T-helper 22 cell (primary cell): ENCODE data around the gene BCL2L11.

Experiments used
- DNase-seq: peaks from one replicate; pipeline ENCODE4 v3.0.0-alpha.2; 2020; ENCODE audit warnings: low read depth

The BCL2L11 gene

GRCh38 chr2:111168528-111169239, 48.0 kb downstream of the BCL2L11 start:
- no peak for DNase-seq

GRCh38 chr2:111169268-111169667, 48.6 kb downstream of the BCL2L11 start:
- DNase-seq, result no peak

- DNase-seq, result no peak
These were observed 49.2 kb downstream of the BCL2L11 start for GRCh38 chr2:111169924-111170323.

GRCh38 chr2:111171337-111171930, 50.7 kb downstream of the BCL2L11 start:
- DNase-seq, result no peak

- no peak for DNase-seq
These were observed 52.0 kb downstream of the BCL2L11 start for GRCh38 chr2:111172666-111173065.

- DNase-seq, result no peak
These were observed 52.6 kb downstream of the BCL2L11 start for GRCh38 chr2:111173338-111173737.

GRCh38 chr2:111173856-111174255, 53.1 kb downstream of the BCL2L11 start:
- no peak for DNase-seq

GRCh38 chr2:111175615-111176014, 54.9 kb downstream of the BCL2L11 start:
- DNase-seq, result no peak

GRCh38 chr2:111176388-111176787, 55.7 kb downstream of the BCL2L11 start:
- no peak for DNase-seq

- no peak for DNase-seq
These were observed 56.2 kb downstream of the BCL2L11 start for GRCh38 chr2:111176867-111177266.

GRCh38 chr2:111178296-111178695, 57.6 kb downstream of the BCL2L11 start:
- no peak for DNase-seq

- no peak for DNase-seq
These were observed 58.2 kb downstream of the BCL2L11 start for GRCh38 chr2:111178730-111179405.

GRCh38 chr2:111182121-111182520, 61.4 kb downstream of the BCL2L11 start:
- DNase-seq, result no peak

GRCh38 chr2:111182740-111183139, 62.0 kb downstream of the BCL2L11 start:
- no peak for DNase-seq

- no peak for DNase-seq
These were observed 64.1 kb downstream of the BCL2L11 start for GRCh38 chr2:111184725-111185310.

GRCh38 chr2:111185361-111186022, 64.8 kb downstream of the BCL2L11 start:
- no peak for DNase-seq

- no peak for DNase-seq
These were observed 65.5 kb downstream of the BCL2L11 start for GRCh38 chr2:111186121-111186715.

- no peak for DNase-seq
These were observed 66.2 kb downstream of the BCL2L11 start for GRCh38 chr2:111186933-111187332.

GRCh38 chr2:111188681-111189080, 68.0 kb downstream of the BCL2L11 start:
- no peak for DNase-seq

- no peak for DNase-seq
These were observed 68.4 kb downstream of the BCL2L11 start for GRCh38 chr2:111189106-111189505.

- no peak for DNase-seq
These were observed 70.3 kb downstream of the BCL2L11 start for GRCh38 chr2:111190816-111191540.
